Measurements from ENCODE around the gene TOE1. TPM values are rescaled to one million over a fixed set of nuclear protein-coding genes. Genes with fewer than 3 reads are reported as not detected.

The TOE1 gene
- total RNA-seq, 1 experiment from 2014 or later, result 11.5 TPM

DNA sequence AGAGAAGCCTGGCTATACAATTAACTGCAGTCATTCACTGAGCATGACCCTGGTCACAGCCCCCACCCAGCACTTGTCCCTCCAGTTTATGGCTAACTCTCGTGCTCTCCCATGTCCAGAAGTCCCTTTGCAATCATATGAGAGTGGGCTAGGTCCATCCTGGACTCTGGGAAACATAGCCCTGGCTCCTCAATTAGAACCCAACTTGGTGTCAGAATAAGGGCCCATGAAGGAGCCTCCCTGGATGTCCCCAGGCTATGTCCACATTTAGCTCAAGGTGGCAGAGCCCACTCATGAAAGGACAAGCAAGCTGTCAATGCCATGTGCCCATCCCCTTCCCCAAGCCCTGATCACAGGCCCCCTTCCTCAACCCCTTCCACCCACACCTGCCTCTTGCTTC, 40.7 kb upstream of the TOE1 start:
- Histone ChIP-seq H3K4me3 (replicated peaks in 1 of 2; ENCODE audit: low read depth in 1 of 2, low read length in 2 of 2) (no peak overlapping the region), H4K20me1 (ENCODE audit: insufficient read depth) (no peaks in the 10 kb centered on the region), H3K9me3 (ENCODE audit: control insufficient read depth in 1 of 2, insufficient read depth in 1 of 2, low read depth in 1 of 2, low read length in 2 of 2) (no peaks in the 10 kb centered on the region), H3K4me1 (ENCODE audit: control insufficient read depth in 1 of 2, insufficient read depth in 2 of 2, low read length in 2 of 2) (peaks cover 2 to 13% of the 10 kb centered on the region in 2 experiments; a peak in 3 of 4 replicates), H2AFZ (ENCODE audit: low read depth, low read length, poor library complexity, severe bottlenecking) (no peak overlapping the region), H3K9ac (ENCODE audit: low read length) (no peak overlapping the region), H3K36me3 (ENCODE audit: control insufficient read depth in 1 of 2, insufficient read depth in 2 of 2, low read length in 2 of 2) (no peaks in the 10 kb centered on the region), H3K27me3 (ENCODE audit: insufficient read depth, low read length) (no peaks in the 10 kb centered on the region), H3K79me2 (ENCODE audit: insufficient read depth, low read length) (no peaks in the 10 kb centered on the region), H3K4me2 (ENCODE audit: low read length) (no peak overlapping the region), H3K9me2 (ENCODE audit: insufficient read depth) (no peaks in the 10 kb centered on the region), H3K27ac (ENCODE audit: low read depth, low read length) (no peak overlapping the region)
- ATAC-seq (no peak), DNase-seq (ENCODE audit: low read depth, low spot score) (no peak)
- no TSS peak for BruUV-seq (replicated peaks)
- TF ChIP-seq YY1 (IDR thresholded peaks at IDR 0.05; ENCODE audit: extremely low read depth, insufficient replicate concordance, low read depth, low read length) (no peak), CEBPB (IDR thresholded peaks at IDR 0.05; ENCODE audit: low read depth) (no peak), SRF (IDR thresholded peaks at IDR 0.05; ENCODE audit: low read depth) (no peak), RAD21 (IDR thresholded peaks at IDR 0.05; ENCODE audit: low read depth) (no peak), POLR2AphosphoS5 (IDR thresholded peaks at IDR 0.05; ENCODE audit: low read depth, low read length) (no peak), EZH2phosphoT487 (IDR thresholded peaks at IDR 0.05; ENCODE audit: borderline replicate concordance) (no peak)
- TF ChIP-seq, protein P1, sequence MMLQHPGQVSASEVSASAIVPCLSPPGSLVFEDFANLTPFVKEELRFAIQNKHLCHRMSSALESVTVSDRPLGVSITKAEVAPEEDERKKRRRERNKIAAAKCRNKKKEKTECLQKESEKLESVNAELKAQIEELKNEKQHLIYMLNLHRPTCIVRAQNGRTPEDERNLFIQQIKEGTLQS (IDR thresholded peaks at IDR 0.05), result no peak
- TF ChIP-seq, protein P2, sequence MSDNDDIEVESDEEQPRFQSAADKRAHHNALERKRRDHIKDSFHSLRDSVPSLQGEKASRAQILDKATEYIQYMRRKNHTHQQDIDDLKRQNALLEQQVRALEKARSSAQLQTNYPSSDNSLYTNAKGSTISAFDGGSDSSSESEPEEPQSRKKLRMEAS (IDR thresholded peaks at IDR 0.05), result no peak
- ChIA-PET POLR2A (interaction anchor here (1.3 kb wide), 1 partner anchor 287 kb away, joined by 5 read pairs; the partner anchor contains the start of gene UROD), CTCF (interaction anchor here (7.8 kb wide), 1 partner anchor 283 kb away, joined by 214 read pairs; the partner anchor contains the start of genes HECTD3 and UROD), RAD21 (ENCODE audit: low non-redundant PET in 1 of 2, low total read pairs in 2 of 2, uncharacterized antibody in 2 of 2, unreplicated experiment in 2 of 2) (interaction anchor here in 1 of 2 experiments (2.2 kb wide), 1 partner anchor 285 kb away, joined by 9 read pairs; no protein-coding TSS in a partner anchor)
- intact Hi-C loops (cut with micrococcal nuclease), result no loop called here

Data from HCT116 (cell line).